NT2/D1 (cell line): ENCODE measurements around the gene KIF16B.

Experiments used
- SUZ12 ChIP-seq: IDR thresholded peaks from 2 replicates; pipeline ENCODE4 v1.6.1; 2011; ENCODE audit not compliant: insufficient read length, insufficient read depth; ENCODE audit errors: extremely low read depth
- YY1 ChIP-seq: IDR thresholded peaks from 2 replicates; pipeline ENCODE4 v1.6.1; 2011; ENCODE audit not compliant: insufficient read length, insufficient read depth

GRCh38 chr20:16284385-16285100 lies 288.7 kb downstream of the KIF16B start:
- TF ChIP-seq YY1 (no peak), SUZ12 (no peak)
